Spleen (tissue), 11 donors: ENCODE data around the gene HNRNPA3. TPM values are rescaled to one million over a fixed set of nuclear protein-coding genes. Genes with fewer than 3 reads are reported as not detected.
"Not testable (repeated sequence)": the region's sequence is repeated elsewhere in the genome, so short reads cannot be mapped to it uniquely, and the experiment has no call there.

Experiments
- DNase-seq: peaks from one replicate; pipeline ENCODE4 v3.0.0-alpha.2; 2020
- H3K27ac ChIP-seq, 8 donors: fragments of 200-600 bp; sonication (generic) in 7 of 8; 1 replicate in 4 of 8; 2 replicates in 4 of 8; pipeline versions ENCODE4 v1.5.0 to v1.8.0; 2016 to 2021; ENCODE audit warnings: inconsistent platforms in 4 of 8, mild to moderate bottlenecking in 4 of 8, moderate library complexity in 1 of 8
- H3K27me3 ChIP-seq, 7 donors: fragments of 200-600 bp; sonication (generic) in 6 of 7; replicated peaks in 1 of 7; 1 replicate in 4 of 7; 2 replicates in 3 of 7; pipeline versions ENCODE4 v1.5.0 to v1.8.0; 2016 to 2021; ENCODE audit warnings: inconsistent platforms in 3 of 7, mild to moderate bottlenecking in 1 of 7
- H3K36me3 ChIP-seq, 6 donors: fragments of 200-600 bp; sonication (generic) in 5 of 6; 1 replicate in 4 of 6; 2 replicates in 2 of 6; pipeline versions ENCODE4 v1.5.0 to v1.8.0; 2016 to 2021; ENCODE audit warnings: inconsistent platforms in 2 of 6
- H3K4me1 ChIP-seq, 6 donors: fragments of 200-600 bp; sonication (generic) in 5 of 6; 1 replicate in 3 of 6; 2 replicates in 3 of 6; pipeline versions ENCODE4 v1.5.0 to v1.8.0; 2016 to 2021; ENCODE audit warnings: inconsistent platforms in 3 of 6
- H3K4me3 ChIP-seq, 8 donors: fragments of 200-600 bp; sonication (generic) in 7 of 8; 1 replicate in 4 of 8; 2 replicates in 4 of 8; pipeline versions ENCODE4 v1.5.0 to v1.8.0; 2016 to 2021; ENCODE audit warnings: inconsistent platforms in 4 of 8, mild to moderate bottlenecking in 4 of 8, moderate library complexity in 2 of 8
- H3K9me3 ChIP-seq, 8 donors: fragments of 200-600 bp; sonication (generic) in 7 of 8; 1 replicate in 4 of 8; 2 replicates in 4 of 8; pipeline versions ENCODE4 v1.5.0 to v1.8.0; 2016 to 2021; ENCODE audit warnings: inconsistent platforms in 4 of 8
- CTCF ChIP-seq, 11 experiments: fragments of 200-600 bp in 7 of 11; fragments of 450-650 bp in 4 of 11; sonication (generic) in 4 of 11; IDR thresholded peaks in 8 of 11; conservative IDR thresholded peaks in 3 of 11; 1 replicate in 7 of 11; 2 replicates in 4 of 11; pipeline versions ENCODE4 v1.4.0 to v1.8.0; 2016 to 2021; ENCODE audit warnings: antibody characterized with exemption in 11 of 11, inconsistent platforms in 4 of 11, mild to moderate bottlenecking in 1 of 11
- POLR2A ChIP-seq, 3 donors: fragments of 450-650 bp; IDR thresholded peaks; one replicate each; pipeline ENCODE4 v1.5.1; 2017; ENCODE audit warnings: antibody characterized with exemption in 3 of 3, mild to moderate bottlenecking in 1 of 3
- POLR2AphosphoS5 ChIP-seq, 3 donors: sonication (generic); formaldehyde crosslinking; IDR thresholded peaks; one replicate each; pipeline ENCODE4 v1.5.1; 2017; ENCODE audit warnings: antibody characterized with exemption in 3 of 3
- WGBS, 5 donors: extraction: QIAGEN DNeasy Blood & Tissue Kit in 3 of 5; methylation state at CpG; one replicate each; pipeline versions ENCODE4 v1.1.5 to v1.1.7; 2013 to 2018; 5-methylcytosine and 5-hydroxymethylcytosine counted together
- intact Hi-C: fragments of 100-400 bp; cut with DNase I; formaldehyde crosslinking; loops from one replicate; pipeline ENCODE4 v1.15.0; 2023; ENCODE audit warnings: low total_unique reads
- polyA plus RNA-seq, 3 donors: library from polyadenylated mRNA; stranded (reverse); fragments of 200-250 nt; gene quantifications; one replicate each; pipeline ENCODE4 v1.2.1, GENCODE V29; 2013
- total RNA-seq, 7 donors: library from RNA; depleted of rRNA in 3 of 7; stranded (reverse); fragments of >200 nt in 3 of 7; fragmentation: NEBNext Ultra II Directional in 4 of 7; extraction: Animal tissue kit (Norgen Biotek cat#: 25700) in 4 of 7; gene quantifications; one replicate each; pipeline versions ENCODE4 v1.1.0 to v1.2.1, GENCODE V29; 2016 to 2021
- donor health status: healthy with polysubstance abuse.
- donor health status: DM: no; HTN: no; CAD: no; lungs with moderate emphysema.
- donor health status: DM: no; HTN: no; CAD: no.
- donor health status: Bipolar disorder and iron deficiency.
- donor health status: healthy.
- donor health status: DM: no; HTN: no; CAD: no.
- donor health status: DM: yes; HTN: yes; CAD: no.

HNRNPA3 gene
- total and polyA plus RNA-seq, 10 donors, result 79.8 to 213 (median 158) TPM

GRCh38 chr2:177190941-177191340 lies 21.7 kb upstream of the HNRNPA3 start:
- WGBS, 5 donors, result 65 to 94% (median 78%) methylated on average over 1 of the region's 1 CpG
- TF ChIP-seq POLR2AphosphoS5 (IDR thresholded peaks at IDR 0.05) (no peak), POLR2A (IDR thresholded peaks at IDR 0.05) (no peak), CTCF (IDR thresholded peaks at IDR 0.05 in 8 of 11, conservative IDR thresholded peaks at IDR 0.05 in 3 of 11) (no peak)
- Histone ChIP-seq H3K4me3 (no peak overlapping the region), H3K27me3 (no peaks in the 10 kb centered on the region), H3K27ac (no peak overlapping the region), H3K4me1 (no peaks in the 10 kb centered on the region), H3K9me3 (no peaks in the 10 kb centered on the region), H3K36me3 (no peaks in the 10 kb centered on the region)
- DNase-seq, result no peak
- intact Hi-C loops, result no loop called here

GRCh38 chr2:177192788-177193187 lies 19.8 kb upstream of the HNRNPA3 start:
- DNase-seq, result no peak
- H3K27ac ChIP-seq, result no peak overlapping the region
- no peak overlapping the region for H3K4me3 ChIP-seq
- no peaks in the 10 kb centered on the region for H3K4me1 ChIP-seq
- no peaks in the 10 kb centered on the region for H3K9me3 ChIP-seq
- no peak for TF ChIP-seq POLR2AphosphoS5 (IDR thresholded peaks at IDR 0.05)
- TF ChIP-seq POLR2A (IDR thresholded peaks at IDR 0.05), result no peak
- TF ChIP-seq CTCF (IDR thresholded peaks at IDR 0.05 in 8 of 11, conservative IDR thresholded peaks at IDR 0.05 in 3 of 11), result no peak
- intact Hi-C loops, result no loop called here
- no peaks in the 10 kb centered on the region for H3K36me3 ChIP-seq
- WGBS, 5 donors, result 80 to 98% (median 89%) methylated on average over 1 of the region's 1 CpG
- H3K27me3 ChIP-seq, result no peaks in the 10 kb centered on the region

GRCh38 chr2:177193240-177193639 lies 19.4 kb upstream of the HNRNPA3 start:
- Histone ChIP-seq H3K9me3 (no peaks in the 10 kb centered on the region), H3K4me3 (no peak overlapping the region), H3K36me3 (no peaks in the 10 kb centered on the region), H3K27ac (no peak overlapping the region), H3K27me3 (no peaks in the 10 kb centered on the region), H3K4me1 (no peaks in the 10 kb centered on the region)
- 74 to 83% (median 76%) methylated on average over 4 of the region's 4 CpGs for WGBS, 5 donors
- intact Hi-C loops, result no loop called here
- TF ChIP-seq POLR2AphosphoS5 (IDR thresholded peaks at IDR 0.05) (no peak), POLR2A (IDR thresholded peaks at IDR 0.05) (no peak), CTCF (IDR thresholded peaks at IDR 0.05 in 8 of 11, conservative IDR thresholded peaks at IDR 0.05 in 3 of 11) (no peak)
- no peak for DNase-seq

GRCh38 chr2:177195194-177195593 lies 17.4 kb upstream of the HNRNPA3 start:
- Histone ChIP-seq H3K27me3 (no peaks in the 10 kb centered on the region), H3K4me1 (no peaks in the 10 kb centered on the region), H3K9me3 (no peaks in the 10 kb centered on the region), H3K4me3 (no peak overlapping the region), H3K36me3 (no peaks in the 10 kb centered on the region), H3K27ac (no peak overlapping the region)
- WGBS, 5 donors, result 62 to 91% (median 80%) methylated on average over 1 of the region's 1 CpG
- TF ChIP-seq POLR2AphosphoS5 (IDR thresholded peaks at IDR 0.05) (no peak), CTCF (IDR thresholded peaks at IDR 0.05 in 8 of 11, conservative IDR thresholded peaks at IDR 0.05 in 3 of 11) (no peak), POLR2A (IDR thresholded peaks at IDR 0.05) (no peak)
- no peak for DNase-seq
- intact Hi-C loops, result no loop called here

- H3K27ac ChIP-seq, H3K9me3 ChIP-seq, H3K36me3 ChIP-seq, DNase-seq, H3K4me3 ChIP-seq, H3K4me1 ChIP-seq, intact Hi-C loops, H3K27me3 ChIP-seq: not testable (repeated sequence)
- 93 to 98% (median 96%) methylated on average over 7 of the region's 7 CpGs for WGBS, 5 donors
These were observed 12.2 kb upstream of the HNRNPA3 start for GRCh38 chr2:177200419-177200818.
